HCEC 1CT (cell line): ENCODE results near the gene CCPG1.

ENCODE experiments used
- DNase-seq: peaks from one replicate; pipeline ENCODE4 v3.0.0-alpha.2; 2017

Gene CCPG1

DNA sequence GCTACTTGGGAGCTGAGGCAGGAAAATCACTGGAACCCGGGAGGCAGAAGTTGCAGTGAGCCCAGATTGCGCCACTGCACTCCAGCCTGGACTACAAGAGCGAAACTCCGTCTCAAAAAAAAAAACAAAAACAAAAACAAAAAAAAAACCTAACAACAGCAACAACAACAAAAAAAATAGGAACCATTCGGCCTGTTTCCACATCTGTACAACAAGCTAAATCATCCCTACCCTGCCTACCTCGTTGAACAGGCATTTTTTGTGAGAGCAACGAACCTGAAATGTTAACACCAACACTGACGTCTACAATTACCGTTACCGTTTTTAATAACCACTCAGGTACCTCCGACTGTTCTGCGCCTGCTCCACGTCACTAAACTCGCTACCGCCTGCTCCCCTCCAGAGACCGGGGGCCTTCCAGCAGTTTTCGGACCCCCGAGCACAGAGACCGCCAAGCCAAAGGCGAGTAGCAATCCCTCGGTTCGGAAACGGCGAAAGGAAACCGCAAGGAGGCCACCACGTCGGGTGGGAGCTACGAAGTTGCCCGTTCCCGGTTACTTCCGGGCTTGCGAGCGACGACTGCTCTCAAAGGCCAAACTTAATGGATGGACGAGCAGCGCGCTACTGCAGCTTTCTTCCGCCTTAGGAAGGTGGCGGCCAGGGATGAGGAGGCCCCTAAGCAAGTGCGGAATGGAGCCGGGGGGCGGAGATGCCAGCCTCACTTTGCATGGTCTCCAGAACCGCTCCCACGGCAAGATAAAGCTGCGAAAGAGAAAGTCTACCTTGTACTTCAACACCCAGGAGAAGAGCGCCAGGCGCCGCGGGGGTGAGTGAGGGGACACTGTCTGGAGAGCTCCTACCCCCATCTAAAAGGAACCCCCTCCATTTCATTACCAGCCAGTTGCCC is 89.3 kb downstream of the CCPG1 start, which contains the start of the genes PIGB and PIGBOS1:
Gene PIGB (plus strand): TSS at position 635 of the 907 bp plus-strand sequence. CDS start 29 bp downstream, at position 664.
Gene PIGBOS1 (minus strand): TSS at position 536 of the 907 bp plus-strand sequence. CDS start 1,331 bp downstream, outside the sequence.
- peak; percentile 84 for DNase-seq
